ENCODE data around the gene KHDC1L. TPM values are rescaled to one million over a fixed set of nuclear protein-coding genes. Genes with fewer than 3 reads are reported as not detected.
"Not testable (repeated sequence)": the region's sequence is repeated elsewhere in the genome, so short reads cannot be mapped to it uniquely, and the experiment has no call there.

Gene KHDC1L, protein sequence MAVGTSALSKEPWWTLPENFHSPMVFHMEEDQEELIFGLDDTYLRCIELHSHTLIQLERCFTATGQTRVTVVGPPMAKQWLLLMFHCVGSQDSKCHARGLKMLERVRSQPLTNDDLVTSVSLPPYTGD
- 1 to 10 TPM in 1 of 5 donors, under 1 TPM in 3, not detected in 1; 0.23 to 1.1 (median 0.55) TPM for polyA plus RNA-seq (ENCODE audit: insufficient read depth in 1 of 5, insufficient read length in 5 of 5, low replicate concordance in 1 of 5)
- long read RNA-seq, donor 1 = 0 reads
- long read RNA-seq, donor 2 = 0 reads
- long read RNA-seq, donor 3 = 0 reads
- long read RNA-seq, donor 4, partial matches to known transcripts = 0 of 1 reads
- long read RNA-seq, donor 4, other reads (novel, unspliced or antisense) = 0 of 1 reads
- long read RNA-seq, donor 5 = 0 reads
- long read RNA-seq, donor 6 = 0 reads
- long read RNA-seq, donor 7 = 0 reads
- long read RNA-seq, donor 8 = 0 reads

DNA sequence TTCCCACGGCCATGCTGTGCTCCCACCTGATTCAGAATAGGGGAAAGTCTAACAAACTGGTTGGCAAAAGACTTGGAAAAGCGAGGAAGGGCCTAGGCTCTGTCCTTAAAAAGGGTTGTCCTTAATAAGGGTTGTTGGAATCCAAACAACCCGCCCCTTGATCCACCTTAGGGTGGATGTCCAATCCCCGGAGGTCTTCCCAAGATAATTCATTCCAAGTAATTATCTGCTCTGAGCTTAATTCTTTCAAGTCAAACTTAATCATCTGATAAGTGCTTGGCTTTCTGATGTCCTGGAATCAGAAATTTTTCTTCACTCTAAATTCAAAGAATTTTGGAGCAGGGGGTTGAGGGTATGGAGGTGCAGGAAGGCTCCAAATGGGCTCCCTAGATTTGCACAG, at the start of gene KHDC1L:
Gene KHDC1L (minus strand): TSS at position 101 of the 400 bp plus-strand sequence. CDS start 88 bp downstream, at position 13.
- no peak for DNase-seq

- not testable (repeated sequence) for DNase-seq
These were observed 44.0 kb upstream of the KHDC1L start for GRCh38 chr6:73269296-73269695.

- not testable (repeated sequence) for DNase-seq
These were observed 43.6 kb upstream of the KHDC1L start for GRCh38 chr6:73268896-73269295.

DNA sequence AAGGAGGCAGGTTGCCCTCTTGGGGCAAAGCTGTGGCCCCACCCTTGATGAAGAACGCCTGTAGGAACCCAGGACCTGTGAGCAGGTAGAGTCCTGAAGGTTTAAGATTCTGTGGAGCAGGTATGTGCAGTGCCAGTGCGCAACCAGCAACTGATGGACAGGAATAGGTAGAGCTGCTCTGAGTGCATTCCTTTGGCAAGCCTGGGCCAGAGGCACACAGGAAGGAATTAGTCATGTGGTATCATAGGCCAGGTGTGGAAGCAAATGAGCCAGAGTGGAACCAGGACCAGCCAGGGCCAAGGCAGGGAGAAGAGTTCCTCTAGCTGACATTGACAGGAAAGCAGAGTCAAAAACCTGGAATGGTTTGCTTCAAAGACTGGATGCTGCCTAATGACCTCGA, 39.1 kb upstream of the KHDC1L start:
- no peak for DNase-seq

DNA sequence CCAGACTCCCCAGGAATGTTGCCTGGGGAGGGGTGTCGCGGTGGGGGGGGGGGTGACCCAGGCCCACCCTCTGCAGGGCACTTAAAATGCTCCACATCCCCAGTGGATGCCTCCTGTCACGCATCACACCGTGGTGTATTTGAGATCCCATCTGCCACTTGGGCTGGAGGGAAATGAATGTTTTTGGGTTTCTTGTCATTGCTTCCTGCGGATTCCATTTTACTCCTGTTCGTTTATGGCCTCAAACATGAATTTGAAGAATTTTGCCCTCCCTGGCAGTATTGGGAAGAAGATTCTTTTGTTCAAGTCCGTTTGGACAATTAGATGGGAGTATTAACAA, 38.2 kb upstream of the KHDC1L start:
- DNase-seq = no peak

GRCh38 chr6:73262671-73263569, 37.6 kb upstream of the KHDC1L start, which contains the start of gene KHDC1:
TSS of gene KHDC1 (minus strand) at chr6:73263196. CDS start at chr6:73242517, 20,679 bp downstream.
- peak; percentile 67 to 73 for DNase-seq

DNA sequence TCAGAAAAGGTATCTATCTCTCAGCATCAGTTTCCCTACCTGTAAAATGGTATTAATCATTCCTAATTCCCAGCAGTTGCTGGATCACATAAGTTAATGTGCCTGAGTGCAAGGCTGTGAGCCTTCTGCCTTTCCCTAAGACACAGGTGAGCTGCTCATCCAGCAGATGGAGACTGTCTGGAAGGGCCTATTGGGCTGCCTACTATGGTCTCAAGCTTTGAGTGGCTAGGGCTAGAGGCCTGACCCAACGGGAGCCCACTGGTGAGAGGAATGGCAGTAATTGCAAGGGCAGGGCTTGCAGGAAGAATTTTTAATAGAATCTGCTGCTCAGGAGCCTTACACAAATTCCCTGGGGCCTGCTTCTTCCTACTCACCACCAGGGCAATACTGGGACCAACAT, 33.4 kb upstream of the KHDC1L start:
- no peak for DNase-seq

GRCh38 chr6:73254323-73254722, 29.0 kb upstream of the KHDC1L start:
- DNase-seq = not testable (repeated sequence)

GRCh38 chr6:73252703-73253102, 27.4 kb upstream of the KHDC1L start:
- DNase-seq = no peak

- no peak for DNase-seq
These were observed 24.7 kb upstream of the KHDC1L start for GRCh38 chr6:73250016-73250415.

- DNase-seq = no peak
These were observed 23.1 kb upstream of the KHDC1L start for GRCh38 chr6:73248192-73248903.

GRCh38 chr6:73242001-73242400, 16.7 kb upstream of the KHDC1L start:
- no peak for DNase-seq

GRCh38 chr6:73240730-73241129, 15.4 kb upstream of the KHDC1L start:
- no peak for DNase-seq

GRCh38 chr6:73236144-73236750, 11.0 kb upstream of the KHDC1L start:
- DNase-seq = no peak

DNA sequence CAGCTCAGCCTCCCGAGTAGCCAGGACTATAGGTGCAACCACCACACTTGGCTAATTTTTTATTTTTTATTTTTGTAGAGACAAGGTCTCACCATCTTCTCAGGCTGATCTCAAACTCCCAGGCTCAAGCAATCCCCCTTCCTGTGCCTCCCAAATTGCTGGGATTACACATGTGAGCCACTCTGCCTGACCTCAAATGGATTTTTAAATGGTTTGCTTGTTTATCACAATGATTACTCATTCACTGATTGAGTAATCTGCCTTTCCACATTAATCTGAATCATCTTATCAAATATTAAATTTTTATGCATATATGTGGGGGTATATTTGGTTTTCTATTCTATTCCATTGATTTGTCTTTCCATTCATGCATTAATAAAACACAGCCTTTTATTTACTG, 9.4 kb upstream of the KHDC1L start:
- DNase-seq = no peak

GRCh38 chr6:73233971-73234370, 8.7 kb upstream of the KHDC1L start:
- DNase-seq = not testable (repeated sequence)

DNA sequence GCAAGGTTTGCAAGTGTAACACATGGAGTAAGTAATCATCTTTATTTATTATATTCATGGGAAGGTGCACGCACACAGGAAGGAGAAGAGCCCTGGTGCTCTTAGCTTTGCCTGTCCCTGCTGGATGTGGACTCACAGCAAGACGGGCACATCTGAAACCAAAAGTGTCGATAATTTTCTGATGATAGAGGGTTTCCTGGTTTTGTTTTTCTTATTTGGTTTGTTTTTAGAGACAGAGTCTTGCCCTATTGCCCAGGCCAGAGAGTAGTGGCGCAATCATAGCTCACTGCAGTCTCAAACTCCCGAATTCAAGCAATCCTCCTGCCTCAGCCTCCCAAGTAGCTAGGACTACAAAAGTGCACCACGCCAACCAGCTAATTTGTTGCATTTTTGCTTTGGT, 7.8 kb upstream of the KHDC1L start:
- no peak for DNase-seq

GRCh38 chr6:73231986-73232391, 6.7 kb upstream of the KHDC1L start:
- no peak for DNase-seq

- DNase-seq = no peak
These were observed 2.4 kb upstream of the KHDC1L start for GRCh38 chr6:73227606-73228255.

DNA sequence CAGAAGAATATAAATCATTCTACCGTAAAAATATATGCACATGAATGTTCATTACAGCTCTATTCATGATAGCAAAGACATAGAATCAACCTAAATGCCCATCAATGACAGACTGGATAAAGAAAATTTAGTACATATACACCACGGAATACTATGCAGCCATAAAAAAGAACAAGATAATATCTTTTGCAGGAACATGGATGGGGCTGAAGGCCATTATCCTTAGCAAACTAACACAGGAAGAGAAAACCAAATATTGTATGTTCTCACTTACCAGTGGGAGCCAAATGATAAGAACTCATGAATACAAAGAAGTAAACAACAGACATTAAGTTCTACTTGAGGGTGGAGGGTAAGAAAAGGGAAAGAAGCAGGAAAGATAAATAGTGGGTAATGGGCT, 8.4 kb downstream of the KHDC1L start:
- DNase-seq = no peak

DNA sequence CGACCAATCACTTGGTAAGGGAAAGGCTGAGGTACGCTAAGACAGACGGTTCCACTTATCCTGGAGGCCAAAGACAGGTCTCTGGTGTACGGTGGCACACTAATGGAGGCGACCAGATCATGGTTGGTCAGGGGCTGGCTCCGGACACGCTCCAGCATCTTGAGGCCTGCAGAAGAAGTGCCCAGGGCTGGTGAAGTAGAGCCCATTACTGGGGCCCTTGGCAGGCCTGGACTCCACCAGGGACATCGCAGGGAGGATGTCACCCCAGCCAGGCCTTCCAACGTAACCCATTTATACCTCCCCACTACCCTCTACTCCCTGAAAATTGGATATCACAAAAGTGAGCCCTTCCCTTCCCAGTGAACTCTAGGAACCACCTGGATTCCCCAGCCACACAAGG, 16.2 kb downstream of the KHDC1L start:
- no peak for DNase-seq
